Peyer's patch (tissue), 4 donors: ENCODE results near the gene MDC1.
"Not testable (repeated sequence)": the region's sequence is repeated elsewhere in the genome, so short reads cannot be mapped to it uniquely, and the experiment has no call there.

Experiments
- CTCF ChIP-seq, 6 experiments: fragments of 450-650 bp in 4 of 6; fragments of 200-600 bp in 2 of 6; sonication (generic) in 1 of 6; IDR thresholded peaks; one replicate each; pipeline ENCODE4 v1.5.1; 2017 to 2019; ENCODE audit warnings: antibody characterized with exemption in 6 of 6, mild to moderate bottlenecking in 3 of 6, moderate library complexity in 1 of 6
- POLR2A ChIP-seq, 2 donors: fragments of 450-650 bp; IDR thresholded peaks; one replicate each; pipeline ENCODE4 v1.5.1; 2017; ENCODE audit warnings: antibody characterized with exemption in 2 of 2, mild to moderate bottlenecking in 2 of 2, moderate library complexity in 2 of 2

GRCh38 chr6:30717845-30718720, 1.0 kb upstream of the MDC1 start:
- not testable (repeated sequence) for TF ChIP-seq CTCF (IDR thresholded peaks at IDR 0.05)
- peak in 1 of 2 donors; percentile 4 for TF ChIP-seq POLR2A (IDR thresholded peaks at IDR 0.05)
